ENCODE measurements around the gene SHB. TPM values are rescaled to one million over a fixed set of nuclear protein-coding genes. Genes with fewer than 3 reads are reported as not detected.

SHB gene
- total and polyA plus RNA-seq, 2 of the 13 experiments (the other 11 are each of a cell fraction or from before 2014, with no cell fraction given), result 19.4 to 20.7 TPM

DNA sequence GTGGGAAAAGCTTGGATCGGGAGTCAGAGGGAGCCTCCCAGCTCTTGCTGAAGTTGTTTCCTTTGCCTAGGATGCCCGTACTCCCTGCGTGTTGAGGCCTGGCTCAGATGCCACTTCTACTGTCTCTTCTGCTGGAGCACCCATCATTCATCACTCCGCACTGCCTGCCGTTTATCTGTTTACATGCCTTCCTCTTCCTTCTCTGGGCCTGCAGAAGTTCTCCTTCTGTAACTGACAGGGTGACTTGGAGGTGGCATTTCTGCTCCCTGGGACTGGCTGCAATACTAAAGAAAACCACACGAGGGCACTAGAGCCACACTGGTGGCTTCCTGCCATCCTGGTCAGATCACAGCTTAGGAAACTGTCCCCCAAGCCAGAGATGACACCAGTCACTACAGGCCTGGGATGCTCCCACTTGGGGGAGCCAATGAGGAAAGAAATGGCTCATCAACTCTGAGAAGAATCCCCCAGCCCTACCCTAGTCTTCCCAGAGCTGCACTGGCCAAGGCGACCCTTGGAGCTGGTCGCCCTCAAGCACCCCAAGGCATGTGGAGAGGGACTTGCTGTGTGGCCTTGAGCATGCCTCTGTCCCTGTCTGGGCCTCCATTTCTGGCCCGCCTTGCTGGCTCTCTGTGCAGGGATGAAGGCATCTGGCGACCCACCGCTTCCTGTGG is 155.4 kb downstream of the SHB start (continued):
- no peak for TF ChIP-seq SOX13 (IDR thresholded peaks at IDR 0.05)
- peak in 1 of 2 experiments; percentile 36; a peak in 2 of 4 replicates for TF ChIP-seq SOX13 (CRISPR knock-in tag; conservative IDR thresholded peaks at IDR 0.05 in 1 of 2, IDR thresholded peaks at IDR 0.05 in 1 of 2)
- no peak for TF ChIP-seq HOXD1 (CRISPR knock-in tag; IDR thresholded peaks at IDR 0.05)
- TF ChIP-seq ZFP1 (CRISPR knock-in tag; IDR thresholded peaks at IDR 0.05), result 0 out of 2 replicates have a peak, but pooled peaks have one; percentile 34
- TF ChIP-seq PLRG1 (conservative IDR thresholded peaks at IDR 0.05), result no peak
- TF ChIP-seq THAP8 (CRISPR knock-in tag; IDR thresholded peaks at IDR 0.05; ENCODE audit: borderline replicate concordance), result no peak
- TF ChIP-seq KAT2B (IDR thresholded peaks at IDR 0.05; ENCODE audit: borderline replicate concordance, low read depth, low read length), result no peak
- TF ChIP-seq ZBTB20 (CRISPR knock-in tag; IDR thresholded peaks at IDR 0.05; ENCODE audit: borderline replicate concordance, low read depth), result no peak
- no peak for TF ChIP-seq ZNF777 (CRISPR knock-in tag; IDR thresholded peaks at IDR 0.05)
- no peak for TF ChIP-seq LRRFIP1 (CRISPR knock-in tag; conservative IDR thresholded peaks at IDR 0.05)
- no peak for TF ChIP-seq CEBPB (IDR thresholded peaks at IDR 0.05; ENCODE audit: borderline replicate concordance, low read depth, low read length)
- TF ChIP-seq SIX1 (CRISPR knock-in tag; IDR thresholded peaks at IDR 0.05; ENCODE audit: borderline replicate concordance), result peak; percentile 40; the same call in 1 of the 2 replicates
- TF ChIP-seq ZNF407 (CRISPR knock-in tag; IDR thresholded peaks at IDR 0.05; ENCODE audit: not compliant biosample characterization), result no peak
- TF ChIP-seq TOE1 (CRISPR knock-in tag; IDR thresholded peaks at IDR 0.05), result 0 out of 2 replicates have a peak, but pooled peaks have one; percentile 34
- peak; percentile 33; the same call in 1 of the 2 replicates for TF ChIP-seq KDM4B (CRISPR knock-in tag; IDR thresholded peaks at IDR 0.05)
- no peak for TF ChIP-seq NFYC (CRISPR knock-in tag; IDR thresholded peaks at IDR 0.05)
- peak; percentile 35; the same call in 1 of the 2 replicates for TF ChIP-seq MIER3 (CRISPR knock-in tag; IDR thresholded peaks at IDR 0.05; ENCODE audit: borderline replicate concordance)

Data from HepG2 (cell line).